T-helper 17 cell (primary cell): Measurements from ENCODE around the gene KIF1A. TPM values are rescaled to one million over a fixed set of nuclear protein-coding genes. Genes with fewer than 3 reads are reported as not detected.

ENCODE experiments used
- ATAC-seq: fragments of 150-1000 bp; cut with Tn5 transposase; 2 replicates; pipeline ENCODE4 v1.10.0; 2021; ENCODE audit warnings: mild to moderate bottlenecking, moderate library complexity
- DNase-seq, 3 donors: peaks; one replicate each; pipeline versions ENCODE4 v3.0.0 to v3.0.0-alpha.2; 2020 to 2021
- H3K9me3 ChIP-seq: one replicate; pipeline ENCODE4 v1.7.0; 2013; ENCODE audit warnings: low read length, mild to moderate bottlenecking; ENCODE audit not compliant: control insufficient read depth, poor library complexity, severe bottlenecking
- H3K27ac Mint-ChIP-seq: one replicate; pipeline ENCODE4 v1.8.0; 2022; ENCODE audit warnings: mild to moderate bottlenecking, moderate library complexity, mixed read lengths
- H3K27me3 Mint-ChIP-seq: one replicate; pipeline ENCODE4 v1.8.0; 2022; ENCODE audit warnings: mixed read lengths
- H3K36me3 Mint-ChIP-seq: one replicate; pipeline ENCODE4 v1.8.0; 2022; ENCODE audit warnings: low read depth, mixed read lengths
- H3K4me1 Mint-ChIP-seq: one replicate; pipeline ENCODE4 v1.8.0; 2022; ENCODE audit warnings: mild to moderate bottlenecking, mixed read lengths
- H3K4me3 Mint-ChIP-seq: one replicate; pipeline ENCODE4 v1.8.0; 2022; ENCODE audit warnings: mild to moderate bottlenecking, moderate library complexity, mixed read lengths
- total RNA-seq, 4 donors: library from RNA in 2 of 4; stranded (reverse) in 2 of 4; gene quantifications; one replicate each; pipeline ENCODE4 v1.2.3 and lab custom pipeline; 2022 to 2026

The KIF1A gene
- total RNA-seq, 2 donors from 2014 or later: 0.18 TPM; not detected in 1

DNA sequence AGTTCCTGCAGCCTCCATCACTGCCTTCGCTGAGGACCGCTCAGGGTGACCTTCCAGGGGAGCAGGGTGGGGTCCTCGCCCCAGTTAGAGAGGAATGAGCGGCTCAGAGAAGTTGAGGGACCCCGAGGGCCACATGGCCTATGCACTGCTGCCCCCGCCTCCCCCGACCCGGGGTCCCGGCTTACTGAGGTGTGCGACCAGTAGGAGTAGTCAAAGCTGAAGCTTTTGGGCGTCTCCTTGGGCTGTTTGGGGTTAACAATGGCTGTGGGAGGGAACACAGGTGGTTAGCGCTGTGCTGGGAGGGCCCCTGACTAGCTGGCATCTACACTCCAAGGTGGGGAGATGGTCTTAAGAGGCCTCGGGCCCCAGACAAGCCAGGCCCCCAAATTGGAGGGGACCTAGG lies 31.0 kb downstream of the KIF1A start:
- Mint-ChIP-seq H3K27me3 (peaks cover 14% of the 10 kb centered on the region), H3K27ac (no peak overlapping the region), H3K4me1 (peaks cover 4% of the 10 kb centered on the region), H3K4me3 (no peak overlapping the region), H3K36me3 (no peaks in the 10 kb centered on the region)
- peak in 1 of 3 donors; percentile 5 for DNase-seq
- no peaks in the 10 kb centered on the region for H3K9me3 ChIP-seq
- no peak for ATAC-seq

DNA sequence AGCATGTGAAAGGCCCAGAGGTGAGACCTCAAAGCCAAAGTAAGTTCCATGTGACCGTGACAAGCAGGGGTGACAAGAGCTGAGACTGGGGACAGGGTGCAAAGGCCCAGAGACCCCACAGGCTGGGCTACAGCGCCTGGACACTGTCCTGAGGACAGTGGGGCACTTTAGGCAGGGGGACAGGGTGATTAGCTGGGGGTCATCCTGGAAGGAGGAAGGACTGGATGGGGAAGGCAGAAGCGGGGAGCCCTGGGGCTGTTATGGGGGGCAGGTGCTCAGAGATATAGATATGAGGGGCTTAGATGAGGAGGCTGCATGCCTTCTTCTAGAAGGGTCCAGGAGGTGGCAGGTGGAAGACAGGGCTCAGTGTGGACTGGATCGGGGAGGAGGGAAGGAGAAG lies 31.5 kb downstream of the KIF1A start:
- Mint-ChIP-seq H3K27ac (no peak overlapping the region), H3K36me3 (no peaks in the 10 kb centered on the region), H3K4me3 (no peak overlapping the region), H3K4me1 (peaks cover 4% of the 10 kb centered on the region), H3K27me3 (peaks cover 11% of the 10 kb centered on the region)
- ATAC-seq (no peak), DNase-seq (peak in 2 of 3 donors; percentile 1 to 6)
- H3K9me3 ChIP-seq: no peaks in the 10 kb centered on the region

- H3K36me3 Mint-ChIP-seq: no peaks in the 10 kb centered on the region
- DNase-seq (peak in 2 of 3 donors; percentile 4 to 5), ATAC-seq (no peak)
Observed at GRCh38 chr2:240787521-240788472, 32.2 kb downstream of the KIF1A start.

GRCh38 chr2:240786871-240787311 lies 33.1 kb downstream of the KIF1A start:
- ATAC-seq (no peak), DNase-seq (peak in 1 of 3 donors; percentile 5)
- no peaks in the 10 kb centered on the region for H3K9me3 ChIP-seq
- Mint-ChIP-seq H3K27ac (no peak overlapping the region), H3K4me3 (no peak overlapping the region), H3K4me1 (peaks cover 4% of the 10 kb centered on the region), H3K36me3 (no peaks in the 10 kb centered on the region), H3K27me3 (peaks cover 11% of the 10 kb centered on the region)

More at GRCh38 chr2:240787521-240788472, 32.2 kb downstream of the KIF1A start:
- peaks cover 4% of the 10 kb centered on the region for H3K4me1 Mint-ChIP-seq
- peaks cover 11% of the 10 kb centered on the region for H3K27me3 Mint-ChIP-seq
- H3K4me3 Mint-ChIP-seq: no peak overlapping the region
- H3K27ac Mint-ChIP-seq: no peak overlapping the region
- no peaks in the 10 kb centered on the region for H3K9me3 ChIP-seq

DNA sequence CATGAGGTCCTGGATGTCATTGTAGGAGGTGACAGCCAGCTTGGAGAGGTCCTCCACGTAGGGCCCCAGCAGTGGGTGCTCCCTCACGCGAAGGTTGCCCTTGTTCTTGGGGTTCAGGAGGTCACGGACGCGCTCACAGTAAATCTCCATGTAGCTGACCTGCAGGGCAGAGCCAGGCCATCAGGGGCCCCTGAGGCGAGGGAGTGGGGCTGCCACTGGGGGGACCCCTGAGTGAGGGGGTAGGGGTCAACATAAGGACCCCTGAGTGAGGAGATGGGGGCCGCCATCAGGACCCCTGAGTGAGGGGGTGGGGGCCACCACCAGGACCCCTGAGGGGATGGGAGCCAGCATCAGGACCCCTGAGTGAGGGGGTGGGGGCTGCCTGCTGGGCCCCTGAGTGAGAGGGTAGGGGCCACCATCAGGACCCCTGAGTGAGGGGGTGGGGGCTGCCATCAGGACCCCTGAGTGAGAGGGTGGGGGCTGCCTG lies 33.6 kb downstream of the KIF1A start:
- H3K9me3 ChIP-seq: no peaks in the 10 kb centered on the region
- peaks cover 4% of the 10 kb centered on the region for H3K4me1 Mint-ChIP-seq
- H3K27ac Mint-ChIP-seq: no peak overlapping the region
- DNase-seq: peak in 1 of 3 donors; percentile 4
- ATAC-seq: no peak
- peaks cover 11% of the 10 kb centered on the region for H3K27me3 Mint-ChIP-seq
- H3K36me3 Mint-ChIP-seq: no peaks in the 10 kb centered on the region
- H3K4me3 Mint-ChIP-seq: no peak overlapping the region

- peaks cover 11% of the 10 kb centered on the region for H3K27me3 Mint-ChIP-seq
- H3K36me3 Mint-ChIP-seq: no peaks in the 10 kb centered on the region
- no peaks in the 10 kb centered on the region for H3K9me3 ChIP-seq
- peaks cover 4% of the 10 kb centered on the region for H3K4me1 Mint-ChIP-seq
- no peak overlapping the region for H3K27ac Mint-ChIP-seq
- DNase-seq: peak in 2 of 3 donors; percentile 5 to 7
- no peak for ATAC-seq
- no peak overlapping the region for H3K4me3 Mint-ChIP-seq
Observed at GRCh38 chr2:240785424-240786335, 34.3 kb downstream of the KIF1A start.

DNA sequence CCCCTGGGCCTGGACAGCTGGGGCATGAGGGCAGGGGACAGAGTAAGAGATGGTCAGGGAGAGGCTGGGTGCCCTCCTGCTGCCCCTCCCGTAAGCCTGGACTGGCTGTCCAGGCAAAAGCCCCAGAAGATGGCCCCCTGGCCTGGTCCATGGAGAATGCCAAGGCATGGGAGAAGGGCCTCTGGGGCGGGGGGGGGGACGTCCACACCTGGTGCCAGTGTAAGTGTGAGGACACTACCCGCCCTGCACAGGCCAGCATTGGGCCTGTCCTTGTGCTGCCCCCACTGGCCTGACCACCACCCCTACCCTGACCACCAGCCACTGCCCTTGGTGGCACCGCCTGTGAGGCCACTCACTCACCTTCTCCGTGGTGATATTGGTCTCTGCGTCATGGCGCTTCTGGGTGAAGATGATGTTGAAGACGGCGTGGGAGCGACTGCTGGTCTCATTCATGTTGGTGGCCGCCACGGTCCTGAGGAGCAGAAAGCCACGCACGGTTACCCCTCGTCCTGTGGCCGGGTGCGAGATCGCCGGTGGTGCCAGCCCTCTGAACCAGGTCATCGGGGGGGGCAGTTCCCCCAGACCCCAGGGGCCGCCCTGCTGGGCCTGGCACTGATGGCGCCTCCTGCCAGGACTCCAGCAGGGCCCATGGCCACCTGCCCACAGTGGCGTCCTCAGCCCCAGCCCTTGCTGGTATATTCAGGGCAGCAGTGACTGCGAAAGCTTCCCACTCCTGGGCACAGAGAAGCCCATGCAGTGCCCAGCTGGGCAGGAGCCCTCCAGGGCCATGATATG lies 35.2 kb downstream of the KIF1A start:
- Mint-ChIP-seq H3K27me3 (peaks cover 11% of the 10 kb centered on the region), H3K4me1 (peaks cover 4% of the 10 kb centered on the region), H3K27ac (no peak overlapping the region), H3K36me3 (no peaks in the 10 kb centered on the region), H3K4me3 (no peak overlapping the region)
- DNase-seq (peak in 1 of 3 donors; percentile 6), ATAC-seq (no peak)
- no peaks in the 10 kb centered on the region for H3K9me3 ChIP-seq

- H3K4me1 Mint-ChIP-seq: peaks cover 4% of the 10 kb centered on the region
- no peak overlapping the region for H3K4me3 Mint-ChIP-seq
- no peaks in the 10 kb centered on the region for H3K9me3 ChIP-seq
- DNase-seq: peak in 1 of 3 donors; percentile 6
- no peaks in the 10 kb centered on the region for H3K36me3 Mint-ChIP-seq
- no peak overlapping the region for H3K27ac Mint-ChIP-seq
- H3K27me3 Mint-ChIP-seq: peaks cover 11% of the 10 kb centered on the region
- ATAC-seq: no peak
Observed at GRCh38 chr2:240783819-240784621, 36.0 kb downstream of the KIF1A start.

- no peak overlapping the region for H3K27ac Mint-ChIP-seq
Observed at GRCh38 chr2:240782886-240783818, 36.9 kb downstream of the KIF1A start.

GRCh38 chr2:240782221-240782885 lies 37.7 kb downstream of the KIF1A start:
- no peak for ATAC-seq
- Mint-ChIP-seq H3K4me1 (no peaks in the 10 kb centered on the region), H3K27me3 (no peaks in the 10 kb centered on the region), H3K36me3 (no peaks in the 10 kb centered on the region), H3K4me3 (no peak overlapping the region), H3K27ac (no peak overlapping the region)
- DNase-seq: no peak
- H3K9me3 ChIP-seq: no peaks in the 10 kb centered on the region

More at GRCh38 chr2:240782886-240783818, 36.9 kb downstream of the KIF1A start:
- ATAC-seq (no peak), DNase-seq (peak in 1 of 3 donors; percentile 7)
- H3K9me3 ChIP-seq: no peaks in the 10 kb centered on the region
- peaks cover 3% of the 10 kb centered on the region for H3K27me3 Mint-ChIP-seq
- H3K36me3 Mint-ChIP-seq: no peaks in the 10 kb centered on the region
- H3K4me1 Mint-ChIP-seq: peaks cover 1% of the 10 kb centered on the region
- H3K4me3 Mint-ChIP-seq: no peak overlapping the region
